ENCODE data around the gene TBC1D7. TPM values are rescaled to one million over a fixed set of nuclear protein-coding genes. Genes with fewer than 3 reads are reported as not detected.

Gene TBC1D7
- total RNA-seq, 1 donor from 2014 or later: 29.3 TPM

- Histone ChIP-seq H3K36me3 (ENCODE audit: control insufficient read depth, insufficient read depth, low read length) (no peaks in the 10 kb centered on the region), H3K27me3 (ENCODE audit: control insufficient read depth, insufficient read depth, low read length) (no peaks in the 10 kb centered on the region), H3K4me3 (ENCODE audit: low read depth, low read length) (no peak overlapping the region)
- DNase-seq (ENCODE audit: low read depth): no peak
- TF ChIP-seq, protein P1, sequence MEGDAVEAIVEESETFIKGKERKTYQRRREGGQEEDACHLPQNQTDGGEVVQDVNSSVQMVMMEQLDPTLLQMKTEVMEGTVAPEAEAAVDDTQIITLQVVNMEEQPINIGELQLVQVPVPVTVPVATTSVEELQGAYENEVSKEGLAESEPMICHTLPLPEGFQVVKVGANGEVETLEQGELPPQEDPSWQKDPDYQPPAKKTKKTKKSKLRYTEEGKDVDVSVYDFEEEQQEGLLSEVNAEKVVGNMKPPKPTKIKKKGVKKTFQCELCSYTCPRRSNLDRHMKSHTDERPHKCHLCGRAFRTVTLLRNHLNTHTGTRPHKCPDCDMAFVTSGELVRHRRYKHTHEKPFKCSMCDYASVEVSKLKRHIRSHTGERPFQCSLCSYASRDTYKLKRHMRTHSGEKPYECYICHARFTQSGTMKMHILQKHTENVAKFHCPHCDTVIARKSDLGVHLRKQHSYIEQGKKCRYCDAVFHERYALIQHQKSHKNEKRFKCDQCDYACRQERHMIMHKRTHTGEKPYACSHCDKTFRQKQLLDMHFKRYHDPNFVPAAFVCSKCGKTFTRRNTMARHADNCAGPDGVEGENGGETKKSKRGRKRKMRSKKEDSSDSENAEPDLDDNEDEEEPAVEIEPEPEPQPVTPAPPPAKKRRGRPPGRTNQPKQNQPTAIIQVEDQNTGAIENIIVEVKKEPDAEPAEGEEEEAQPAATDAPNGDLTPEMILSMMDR (IDR thresholded peaks at IDR 0.05; ENCODE audit: insufficient read depth, low read length, poor library complexity, severe bottlenecking): no peak
Observed at GRCh38 chr6:13259393-13259792, 68.9 kb downstream of the TBC1D7 start.

DNA sequence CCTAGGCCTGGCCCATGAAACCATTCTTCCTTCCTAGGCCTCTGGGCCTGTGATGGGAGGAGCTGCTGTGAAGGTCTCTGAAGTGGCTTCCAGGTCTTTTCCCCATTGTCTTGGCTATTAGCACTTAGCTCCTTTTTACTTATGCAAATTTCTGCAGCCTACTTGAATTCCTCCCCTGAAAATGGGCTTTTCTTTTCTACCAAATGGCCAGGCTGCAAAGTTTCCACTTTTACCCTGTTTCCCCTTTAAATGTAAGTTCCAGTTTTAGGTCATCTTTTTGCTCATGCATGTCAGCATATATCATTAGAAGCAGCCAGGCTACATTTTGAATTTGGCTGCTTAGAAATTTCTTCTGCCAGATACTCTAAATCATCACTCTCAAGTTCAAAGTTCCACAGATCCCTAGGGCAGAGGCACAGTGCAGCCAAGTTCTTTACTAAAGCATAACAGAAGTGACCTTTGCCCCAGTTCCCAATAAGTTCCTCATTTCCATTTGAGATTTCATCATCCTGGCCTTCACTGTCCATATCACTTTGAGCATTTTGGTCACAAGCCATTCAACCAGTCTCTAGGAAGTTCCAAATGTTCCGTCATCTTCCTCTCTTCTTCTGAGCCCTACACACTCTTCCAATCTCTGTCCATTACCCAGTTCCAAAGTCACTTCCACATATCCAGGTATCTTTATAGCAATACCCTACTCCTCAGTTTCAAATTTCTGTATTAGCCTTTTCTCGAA, 71.9 kb downstream of the TBC1D7 start:
- H3K4me3 ChIP-seq (ENCODE audit: low read depth, low read length): no peak overlapping the region
- no peak for DNase-seq (ENCODE audit: low read depth)
- no peaks in the 10 kb centered on the region for H3K36me3 ChIP-seq (ENCODE audit: control insufficient read depth, insufficient read depth, low read length)
- H3K27me3 ChIP-seq (ENCODE audit: control insufficient read depth, insufficient read depth, low read length): no peaks in the 10 kb centered on the region
- TF ChIP-seq, protein P1 (IDR thresholded peaks at IDR 0.05; ENCODE audit: insufficient read depth, low read length, poor library complexity, severe bottlenecking): no peak

Other genes starting within 250 kb of the TBC1D7 start
- 0.75 and 1.9 TPM in 2 replicates for gene GFOD1, start 159.1 kb upstream of the TBC1D7 start, total RNA-seq
- gene SIRT5, start 246.1 kb upstream of the TBC1D7 start, total RNA-seq: 11.0 and 11.9 TPM in 2 replicates